K562 (cell line): Measurements from ENCODE around the gene KIF19. TPM values are rescaled to one million over a fixed set of nuclear protein-coding genes. Genes with fewer than 3 reads are reported as not detected.

Experiments used
- ATF7 ChIP-seq: fragments of 450-650 bp; IDR thresholded peaks from 2 replicates; pipeline ENCODE4 v1.7.1; 2014; ENCODE audit warnings: mild to moderate bottlenecking, moderate library complexity
- BRD4 ChIP-seq: fragments of 200-600 bp; sonication (generic); IDR thresholded peaks from 2 replicates; pipeline ENCODE4 v1.6.1; 2017; ENCODE audit warnings: inconsistent platforms
- CEBPG ChIP-seq, 3 experiments: fragments of 200-800 bp in 1 of 3; sonication (Bioruptor generic) in 1 of 3; sonication (generic) in 1 of 3; formaldehyde crosslinking in 1 of 3; IDR thresholded peaks in 2 of 3; conservative IDR thresholded peaks in 1 of 3; 2 replicates each; pipeline versions ENCODE4 v1.6.1 to v1.8.0; 2016 to 2022; ENCODE audit warnings: missing compliant biosample characterization in 2 of 3, missing genetic modification characterization in 2 of 3, mild to moderate bottlenecking in 1 of 3, missing genetic modification reagents in 1 of 3
- ELF4 ChIP-seq: fragments of 450-650 bp; formaldehyde crosslinking; IDR thresholded peaks from 2 replicates; pipeline ENCODE4 v1.4.0; 2022; ENCODE audit warnings: missing genetic modification characterization
- FOXP4 ChIP-seq: sonication (generic); formaldehyde crosslinking; IDR thresholded peaks from 2 replicates; pipeline ENCODE4 v1.8.0; 2022; ENCODE audit warnings: mild to moderate bottlenecking, missing genetic modification reagents, borderline replicate concordance
- HLTF ChIP-seq: fragments of 450-650 bp; IDR thresholded peaks from 2 replicates; pipeline ENCODE4 v1.6.1; 2016
- MAX ChIP-seq: sonication (generic); formaldehyde crosslinking; IDR thresholded peaks from 2 replicates; pipeline ENCODE4 v1.9.0; 2022; ENCODE audit warnings: mild to moderate bottlenecking, missing genetic modification reagents
- MED1 ChIP-seq: sonication (generic); formaldehyde crosslinking; IDR thresholded peaks from 2 replicates; pipeline ENCODE4 v1.8.1; 2023; ENCODE audit warnings: missing genetic modification reagents, borderline replicate concordance
- NCOA6 ChIP-seq: fragments of 450-650 bp; IDR thresholded peaks from 2 replicates; pipeline ENCODE4 v1.6.1; 2017; ENCODE audit warnings: mild to moderate bottlenecking
- TAF1 ChIP-seq: IDR thresholded peaks from 2 replicates; pipeline ENCODE4 v1.6.1; 2011; ENCODE audit warnings: mild to moderate bottlenecking, low read length, moderate library complexity; ENCODE audit not compliant: insufficient read depth, control insufficient read depth, severe bottlenecking; ENCODE audit errors: extremely low read depth
- ZFP30 ChIP-seq: fragments of 250-450 bp; sonication (Bioruptor Pico); IDR thresholded peaks from 2 replicates; pipeline ENCODE4 v1.8.0; 2022; ENCODE audit warnings: moderate library complexity, mild to moderate bottlenecking, inconsistent platforms, borderline replicate concordance
- ZNF561 ChIP-seq: fragments of 450-650 bp; formaldehyde crosslinking; conservative IDR thresholded peaks from 2 replicates; pipeline ENCODE4 v1.4.0; 2020; ENCODE audit warnings: mild to moderate bottlenecking, moderate library complexity
- ZNF586 ChIP-seq: fragments of 450-650 bp; formaldehyde crosslinking; conservative IDR thresholded peaks from 2 replicates; pipeline ENCODE4 v1.4.0; 2020; ENCODE audit warnings: mild to moderate bottlenecking, moderate library complexity
- ZNF639 ChIP-seq, 2 experiments: fragments of 200-800 bp in 1 of 2; sonication (Bioruptor generic) in 1 of 2; sonication (generic) in 1 of 2; formaldehyde crosslinking in 1 of 2; IDR thresholded peaks in 1 of 2; conservative IDR thresholded peaks in 1 of 2; 2 replicates each; pipeline versions ENCODE4 v1.5.0 to v1.6.1; 2016 to 2020; ENCODE audit warnings: missing compliant biosample characterization in 1 of 2, missing genetic modification characterization in 1 of 2, missing genetic modification reagents in 1 of 2
- polyA plus RNA-seq, 8 experiments: library from polyadenylated mRNA; depleted of rRNA in 4 of 8; stranded (reverse) in 5 of 8; unstranded in 3 of 8; fragments of >200 nt; fragmentation: Nextera tagmentation in 2 of 8; fragmentation: Illumina TruSeq in 1 of 8; extraction: Ambion mirVana in 2 of 8; extraction: Trizol in 1 of 8; gene quantifications; 2 replicates each; pipeline versions ENCODE4 v1.2.1 to v1.2.3, GENCODE V29; 2011 to 2014; ENCODE audit warnings: inconsistent platforms in 1 of 8, missing spikeins in 1 of 8
- total RNA-seq, 7 experiments: library from RNA; depleted of rRNA in 6 of 7; stranded (reverse); fragments of >200 nt in 6 of 7; fragmentation: Illumina TruSeq in 2 of 7; extraction: Trizol in 2 of 7; gene quantifications; 2 replicates each; pipeline versions ENCODE4 v1.2.1 to v1.2.3, GENCODE V29; 2011 to 2021; ENCODE audit warnings: low replicate concordance in 1 of 7
- TF ChIP-seq, protein P1 (sequence below): sonication (generic); formaldehyde crosslinking; IDR thresholded peaks from 2 replicates; pipeline ENCODE4 v1.8.1; 2023; ENCODE audit warnings: mild to moderate bottlenecking, missing genetic modification reagents, moderate library complexity
- TF ChIP-seq, protein P2 (sequence below): fragments of 250-450 bp; sonication (Bioruptor Pico); IDR thresholded peaks from 2 replicates; pipeline ENCODE4 v1.5.0; 2021; ENCODE audit warnings: mild to moderate bottlenecking, borderline replicate concordance
- TF ChIP-seq, protein P3 (sequence below): sonication (generic); formaldehyde crosslinking; IDR thresholded peaks from 2 replicates; pipeline ENCODE4 v1.8.0; 2022; ENCODE audit warnings: mild to moderate bottlenecking, missing genetic modification reagents

The KIF19 gene
- total and polyA plus RNA-seq, 9 of the 15 experiments (the other 6 are each of a cell fraction or from before 2014, with no cell fraction given): 0.10 TPM; not detected in 8

GRCh38 chr17:74296548-74296936, 29.5 kb upstream of the KIF19 start (continued):
- TF ChIP-seq ZNF639 (CRISPR knock-in tag; conservative IDR thresholded peaks at IDR 0.05 in 1 of 2, IDR thresholded peaks at IDR 0.05 in 1 of 2) (no peak), ZFP30 (CRISPR knock-in tag) (no peak), HLTF (no peak), MAX (CRISPR knock-in tag) (peak; percentile 62), ZNF586 (CRISPR knock-in tag) (no peak), NCOA6 (no peak), ATF7 (no peak; the same call in 1 of the 2 replicates), FOXP4 (no peak), CEBPG (CRISPR knock-in tag; IDR thresholded peaks at IDR 0.05) (peak; percentile 18; the same call in 1 of the 2 replicates), CEBPG (tag; conservative IDR thresholded peaks at IDR 0.05 in 1 of 2, IDR thresholded peaks at IDR 0.05 in 1 of 2) (no peak), TAF1 (peak; percentile 18), ZNF561 (CRISPR knock-in tag) (no peak), BRD4 (no peak), MED1 (CRISPR knock-in tag) (no peak), ELF4 (CRISPR knock-in tag) (no peak)
- TF ChIP-seq, protein P1, sequence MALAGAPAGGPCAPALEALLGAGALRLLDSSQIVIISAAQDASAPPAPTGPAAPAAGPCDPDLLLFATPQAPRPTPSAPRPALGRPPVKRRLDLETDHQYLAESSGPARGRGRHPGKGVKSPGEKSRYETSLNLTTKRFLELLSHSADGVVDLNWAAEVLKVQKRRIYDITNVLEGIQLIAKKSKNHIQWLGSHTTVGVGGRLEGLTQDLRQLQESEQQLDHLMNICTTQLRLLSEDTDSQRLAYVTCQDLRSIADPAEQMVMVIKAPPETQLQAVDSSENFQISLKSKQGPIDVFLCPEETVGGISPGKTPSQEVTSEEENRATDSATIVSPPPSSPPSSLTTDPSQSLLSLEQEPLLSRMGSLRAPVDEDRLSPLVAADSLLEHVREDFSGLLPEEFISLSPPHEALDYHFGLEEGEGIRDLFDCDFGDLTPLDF (CRISPR knock-in tag): no peak
- TF ChIP-seq, protein P2, sequence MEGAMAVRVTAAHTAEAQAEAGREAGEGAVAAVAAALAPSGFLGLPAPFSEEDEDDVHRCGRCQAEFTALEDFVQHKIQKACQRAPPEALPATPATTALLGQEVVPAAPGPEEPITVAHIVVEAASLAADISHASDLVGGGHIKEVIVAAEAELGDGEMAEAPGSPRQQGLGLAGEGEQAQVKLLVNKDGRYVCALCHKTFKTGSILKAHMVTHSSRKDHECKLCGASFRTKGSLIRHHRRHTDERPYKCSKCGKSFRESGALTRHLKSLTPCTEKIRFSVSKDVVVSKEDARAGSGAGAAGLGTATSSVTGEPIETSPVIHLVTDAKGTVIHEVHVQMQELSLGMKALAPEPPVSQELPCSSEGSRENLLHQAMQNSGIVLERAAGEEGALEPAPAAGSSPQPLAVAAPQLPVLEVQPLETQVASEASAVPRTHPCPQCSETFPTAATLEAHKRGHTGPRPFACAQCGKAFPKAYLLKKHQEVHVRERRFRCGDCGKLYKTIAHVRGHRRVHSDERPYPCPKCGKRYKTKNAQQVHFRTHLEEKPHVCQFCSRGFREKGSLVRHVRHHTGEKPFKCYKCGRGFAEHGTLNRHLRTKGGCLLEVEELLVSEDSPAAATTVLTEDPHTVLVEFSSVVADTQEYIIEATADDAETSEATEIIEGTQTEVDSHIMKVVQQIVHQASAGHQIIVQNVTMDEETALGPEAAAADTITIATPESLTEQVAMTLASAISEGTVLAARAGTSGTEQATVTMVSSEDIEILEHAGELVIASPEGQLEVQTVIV (CRISPR knock-in tag): no peak
- TF ChIP-seq, protein P3, sequence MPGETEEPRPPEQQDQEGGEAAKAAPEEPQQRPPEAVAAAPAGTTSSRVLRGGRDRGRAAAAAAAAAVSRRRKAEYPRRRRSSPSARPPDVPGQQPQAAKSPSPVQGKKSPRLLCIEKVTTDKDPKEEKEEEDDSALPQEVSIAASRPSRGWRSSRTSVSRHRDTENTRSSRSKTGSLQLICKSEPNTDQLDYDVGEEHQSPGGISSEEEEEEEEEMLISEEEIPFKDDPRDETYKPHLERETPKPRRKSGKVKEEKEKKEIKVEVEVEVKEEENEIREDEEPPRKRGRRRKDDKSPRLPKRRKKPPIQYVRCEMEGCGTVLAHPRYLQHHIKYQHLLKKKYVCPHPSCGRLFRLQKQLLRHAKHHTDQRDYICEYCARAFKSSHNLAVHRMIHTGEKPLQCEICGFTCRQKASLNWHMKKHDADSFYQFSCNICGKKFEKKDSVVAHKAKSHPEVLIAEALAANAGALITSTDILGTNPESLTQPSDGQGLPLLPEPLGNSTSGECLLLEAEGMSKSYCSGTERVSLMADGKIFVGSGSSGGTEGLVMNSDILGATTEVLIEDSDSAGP (CRISPR knock-in tag): no peak
